Dendritic cell treated with granulocyte-macrophage colony-stimulating factor and Interleukin-4, amounts not matched to agents 40 ng/mL and 50 ng/mL, for 4 days (primary cell): ENCODE results near the gene CHRNA9.

ENCODE experiments used
- H3K27ac Mint-ChIP-seq: one replicate; pipeline ENCODE4 v1.8.0; 2022; ENCODE audit warnings: mild to moderate bottlenecking, mixed read lengths
- H3K27me3 Mint-ChIP-seq: one replicate; pipeline ENCODE4 v1.8.0; 2022; ENCODE audit warnings: mild to moderate bottlenecking, mixed read lengths
- H3K36me3 Mint-ChIP-seq: one replicate; pipeline ENCODE4 v1.8.0; 2022; ENCODE audit warnings: low read depth, mixed read lengths
- H3K4me1 Mint-ChIP-seq: one replicate; pipeline ENCODE4 v1.8.0; 2022; ENCODE audit warnings: low read depth, mixed read lengths
- H3K4me3 Mint-ChIP-seq: one replicate; pipeline ENCODE4 v1.8.0; 2022; ENCODE audit warnings: mild to moderate bottlenecking, moderate library complexity, mixed read lengths
- H3K9me3 Mint-ChIP-seq: one replicate; pipeline ENCODE4 v1.8.0; 2022; ENCODE audit warnings: mixed read lengths
- intact Hi-C: fragments of 100-400 bp; cut with micrococcal nuclease; formaldehyde crosslinking; loops from one replicate; pipeline ENCODE4 v1.15.0; 2022

Gene CHRNA9

GRCh38 chr4:40316782-40317635, 18.1 kb upstream of the CHRNA9 start:
- Mint-ChIP-seq H3K4me1 (peaks cover 25% of the 10 kb centered on the region), H3K36me3 (no peaks in the 10 kb centered on the region), H3K27ac (peak overlapping the region; percentile 70), H3K4me3 (peak overlapping the region; percentile 75), H3K9me3 (no peaks in the 10 kb centered on the region), H3K27me3 (peaks cover 7% of the 10 kb centered on the region)
- intact Hi-C loops, result no loop called here

- H3K4me3 Mint-ChIP-seq, result no peak overlapping the region
- peaks cover 2% of the 10 kb centered on the region for H3K27me3 Mint-ChIP-seq
- H3K4me1 Mint-ChIP-seq, result peaks cover 34% of the 10 kb centered on the region
- intact Hi-C loops, result no loop called here
- H3K9me3 Mint-ChIP-seq, result no peaks in the 10 kb centered on the region
- H3K27ac Mint-ChIP-seq, result no peak overlapping the region
- H3K36me3 Mint-ChIP-seq, result no peaks in the 10 kb centered on the region
Observed at GRCh38 chr4:40317916-40318658, 17.0 kb upstream of the CHRNA9 start.

- intact Hi-C loops, result no loop called here
- H3K27me3 Mint-ChIP-seq, result peaks cover 2% of the 10 kb centered on the region
- H3K4me1 Mint-ChIP-seq, result peaks cover 33% of the 10 kb centered on the region
- H3K36me3 Mint-ChIP-seq, result no peaks in the 10 kb centered on the region
- H3K27ac Mint-ChIP-seq, result no peak overlapping the region
- H3K4me3 Mint-ChIP-seq, result no peak overlapping the region
- no peaks in the 10 kb centered on the region for H3K9me3 Mint-ChIP-seq
Observed at GRCh38 chr4:40321574-40322275, 13.4 kb upstream of the CHRNA9 start.

- Mint-ChIP-seq H3K27me3 (peaks cover under 1% of the 10 kb centered on the region), H3K9me3 (no peaks in the 10 kb centered on the region), H3K27ac (no peak overlapping the region), H3K36me3 (no peaks in the 10 kb centered on the region), H3K4me1 (peaks cover 35% of the 10 kb centered on the region), H3K4me3 (no peak overlapping the region)
- intact Hi-C loops, result no loop called here
Observed at GRCh38 chr4:40322811-40323210, 12.3 kb upstream of the CHRNA9 start.

GRCh38 chr4:40323866-40324265, 11.3 kb upstream of the CHRNA9 start:
- Mint-ChIP-seq H3K27ac (no peak overlapping the region), H3K4me3 (no peak overlapping the region), H3K9me3 (no peaks in the 10 kb centered on the region), H3K4me1 (peaks cover 36% of the 10 kb centered on the region), H3K27me3 (no peaks in the 10 kb centered on the region), H3K36me3 (no peaks in the 10 kb centered on the region)
- intact Hi-C loops, result no loop called here

- Mint-ChIP-seq H3K36me3 (no peaks in the 10 kb centered on the region), H3K4me3 (no peak overlapping the region), H3K4me1 (peaks cover 36% of the 10 kb centered on the region), H3K27me3 (no peaks in the 10 kb centered on the region), H3K27ac (no peak overlapping the region), H3K9me3 (no peaks in the 10 kb centered on the region)
- intact Hi-C loops, result no loop called here
Observed at GRCh38 chr4:40325406-40326019, 9.6 kb upstream of the CHRNA9 start.

- H3K36me3 Mint-ChIP-seq, result no peaks in the 10 kb centered on the region
- H3K27ac Mint-ChIP-seq, result peak overlapping the region; percentile 54
- H3K27me3 Mint-ChIP-seq, result no peaks in the 10 kb centered on the region
- intact Hi-C loops, result no loop called here
- no peaks in the 10 kb centered on the region for H3K9me3 Mint-ChIP-seq
- no peak overlapping the region for H3K4me3 Mint-ChIP-seq
- H3K4me1 Mint-ChIP-seq, result peaks cover 25% of the 10 kb centered on the region
Observed at GRCh38 chr4:40327340-40327739, 7.8 kb upstream of the CHRNA9 start.

GRCh38 chr4:40328383-40328782, 6.8 kb upstream of the CHRNA9 start:
- Mint-ChIP-seq H3K36me3 (no peaks in the 10 kb centered on the region), H3K9me3 (no peaks in the 10 kb centered on the region), H3K4me1 (peaks cover 20% of the 10 kb centered on the region), H3K27ac (no peak overlapping the region), H3K27me3 (no peaks in the 10 kb centered on the region), H3K4me3 (no peak overlapping the region)
- intact Hi-C loops, result no loop called here

GRCh38 chr4:40329805-40330204, 5.3 kb upstream of the CHRNA9 start:
- Mint-ChIP-seq H3K27me3 (no peaks in the 10 kb centered on the region), H3K4me3 (no peak overlapping the region), H3K27ac (no peak overlapping the region), H3K9me3 (no peaks in the 10 kb centered on the region), H3K4me1 (peaks cover 20% of the 10 kb centered on the region), H3K36me3 (no peaks in the 10 kb centered on the region)
- intact Hi-C loops, result no loop called here

- Mint-ChIP-seq H3K9me3 (no peaks in the 10 kb centered on the region), H3K36me3 (no peaks in the 10 kb centered on the region)
Observed at GRCh38 chr4:40330536-40330935, 4.6 kb upstream of the CHRNA9 start.

GRCh38 chr4:40331101-40331745, 3.9 kb upstream of the CHRNA9 start:
- Mint-ChIP-seq H3K36me3 (no peaks in the 10 kb centered on the region), H3K27ac (no peak overlapping the region), H3K4me3 (no peak overlapping the region), H3K27me3 (peaks cover 2% of the 10 kb centered on the region), H3K9me3 (no peaks in the 10 kb centered on the region), H3K4me1 (peaks cover 20% of the 10 kb centered on the region)
- intact Hi-C loops, result no loop called here

More at GRCh38 chr4:40330536-40330935, 4.6 kb upstream of the CHRNA9 start:
- Mint-ChIP-seq H3K4me3 (no peak overlapping the region), H3K4me1 (peaks cover 20% of the 10 kb centered on the region), H3K27me3 (peaks cover 2% of the 10 kb centered on the region), H3K27ac (no peak overlapping the region)
- intact Hi-C loops, result no loop called here

GRCh38 chr4:40331961-40332360, 3.2 kb upstream of the CHRNA9 start:
- H3K27ac Mint-ChIP-seq, result no peak overlapping the region
- H3K36me3 Mint-ChIP-seq, result no peaks in the 10 kb centered on the region
- peaks cover 13% of the 10 kb centered on the region for H3K4me1 Mint-ChIP-seq
- no peaks in the 10 kb centered on the region for H3K9me3 Mint-ChIP-seq
- peaks cover 2% of the 10 kb centered on the region for H3K27me3 Mint-ChIP-seq
- intact Hi-C loops, result no loop called here
- no peak overlapping the region for H3K4me3 Mint-ChIP-seq

- H3K4me1 Mint-ChIP-seq, result no peaks in the 10 kb centered on the region
- H3K4me3 Mint-ChIP-seq, result no peak overlapping the region
- H3K27me3 Mint-ChIP-seq, result peaks cover 2% of the 10 kb centered on the region
- H3K27ac Mint-ChIP-seq, result no peak overlapping the region
- H3K9me3 Mint-ChIP-seq, result no peaks in the 10 kb centered on the region
- intact Hi-C loops, result no loop called here
- H3K36me3 Mint-ChIP-seq, result no peaks in the 10 kb centered on the region
Observed at GRCh38 chr4:40333921-40334352, 1.2 kb upstream of the CHRNA9 start.
